Measurements from ENCODE around the gene AMMECR1.
"Not testable (repeated sequence)": the region's sequence is repeated elsewhere in the genome, so short reads cannot be mapped to it uniquely, and the experiment has no call there.

AMMECR1 gene

DNA sequence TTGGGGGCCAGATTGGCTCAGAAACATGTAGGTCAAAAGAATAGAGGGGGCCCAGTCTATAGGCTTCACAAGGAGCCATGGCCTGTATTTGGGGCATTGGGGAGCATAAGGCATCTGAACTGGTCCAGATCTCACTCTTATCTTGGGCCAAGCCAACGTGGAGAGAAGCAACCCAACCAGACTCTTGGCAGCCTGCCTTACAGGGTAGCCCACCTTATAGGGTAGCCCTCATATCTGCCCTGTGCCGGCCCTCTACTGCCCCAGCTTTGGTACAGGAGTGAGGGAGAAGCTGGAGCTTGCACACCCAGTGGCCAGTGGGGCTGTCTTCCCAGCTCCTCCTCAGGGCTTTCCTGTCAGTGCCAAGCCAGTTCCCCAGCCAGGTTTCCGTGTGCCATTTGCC is 142.2 kb downstream of the AMMECR1 start:
- peak in 1 of 10 donors; percentile 65 for DNase-seq
- intact Hi-C loops (cut with DNase I): no loop called here

GRCh38 chrX:110175146-110175545 is 142.7 kb downstream of the AMMECR1 start:
- no peak for DNase-seq
- intact Hi-C loops (cut with DNase I): no loop called here

GRCh38 chrX:110173192-110174175 is 144.4 kb downstream of the AMMECR1 start:
- no peak for DNase-seq
- intact Hi-C loops (cut with DNase I): no loop called here

DNA sequence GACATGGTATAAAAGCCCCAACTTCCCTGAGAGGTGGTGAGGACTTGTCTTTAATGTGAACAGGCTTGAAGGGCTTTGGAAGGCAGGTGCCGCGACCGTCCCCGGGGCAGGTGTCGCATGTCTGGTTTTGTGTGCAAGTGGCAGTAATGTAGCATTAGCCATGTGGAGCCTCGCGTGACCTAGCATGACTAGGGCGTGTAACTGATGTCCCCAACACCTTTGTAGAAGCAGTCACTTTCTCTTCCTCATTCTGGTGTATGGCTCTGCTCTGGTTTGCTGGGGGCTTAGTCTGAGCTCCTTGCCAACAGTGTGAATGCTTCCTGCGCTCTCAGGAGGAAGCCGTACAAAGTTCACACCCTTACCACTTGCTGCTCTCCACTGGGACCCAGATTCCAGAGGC is 145.7 kb downstream of the AMMECR1 start:
- no peak for DNase-seq
- intact Hi-C loops (cut with DNase I): no loop called here

- intact Hi-C loops (cut with DNase I): no loop called here
- no peak for DNase-seq
Measured at GRCh38 chrX:110171442-110171841, 146.4 kb downstream of the AMMECR1 start.

GRCh38 chrX:110170029-110170428 is 147.9 kb downstream of the AMMECR1 start:
- no peak for DNase-seq
- intact Hi-C loops (cut with DNase I): no loop called here

- intact Hi-C loops (cut with DNase I): loop anchor here (10.0 kb wide), 1 partner anchor 146 kb away; the partner anchor contains the start of gene AMMECR1
- DNase-seq: no peak
Measured at GRCh38 chrX:110168585-110168984, 149.3 kb downstream of the AMMECR1 start.

DNA sequence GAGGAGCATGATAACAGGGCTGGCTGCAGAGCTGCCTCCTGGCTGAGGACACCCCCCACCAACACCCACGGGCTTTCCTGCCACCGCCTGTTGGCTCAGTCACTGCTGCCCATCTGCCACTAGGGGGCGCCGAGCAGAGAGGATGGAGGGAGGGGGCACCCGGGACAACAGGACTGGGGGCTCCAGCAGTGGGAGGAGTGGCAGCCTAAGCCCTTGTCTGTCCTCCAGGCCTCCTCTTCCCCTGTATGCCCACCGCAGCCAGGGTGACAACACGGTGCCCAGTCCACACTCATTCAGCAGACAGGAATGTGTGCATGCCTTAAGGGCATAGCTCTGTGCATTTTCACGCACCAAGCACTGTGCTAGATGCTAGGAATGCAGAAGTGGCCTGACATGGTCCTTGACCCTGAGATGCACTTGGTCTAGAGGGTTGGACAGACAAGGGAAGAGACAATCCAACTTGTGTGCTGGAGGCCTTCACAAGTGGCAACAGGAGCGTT is 149.9 kb downstream of the AMMECR1 start:
- intact Hi-C loops (cut with DNase I): loop anchor here (10.0 kb wide), 1 partner anchor 147 kb away; the partner anchor contains the start of gene AMMECR1
- peak in 7 of 10 donors; percentile 32 to 90 (median 39) for DNase-seq

DNA sequence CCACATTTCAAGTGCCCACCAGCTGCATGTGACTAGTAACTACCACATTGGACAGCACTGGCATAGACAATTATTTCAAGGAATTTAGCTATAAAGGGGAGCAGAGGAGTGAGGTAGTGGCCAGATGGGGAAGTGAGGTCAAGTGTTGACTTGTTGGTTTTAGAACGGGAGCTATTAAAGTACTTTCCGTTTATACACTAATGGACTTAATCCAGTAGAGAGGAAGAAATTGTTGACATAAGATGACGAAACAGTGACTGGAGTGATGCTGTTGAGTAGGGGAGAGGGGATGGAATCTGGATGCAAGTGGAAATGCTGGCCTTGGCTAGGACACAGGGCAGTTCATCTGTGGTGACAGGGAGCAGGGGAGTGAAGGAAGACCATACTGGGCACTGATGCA is 154.4 kb downstream of the AMMECR1 start:
- intact Hi-C loops (cut with DNase I): loop anchor here (5.0 to 10.0 kb wide), 2 partner anchors 151 to 684 kb away; partner anchors contain the start of gene AMMECR1
- DNase-seq: no peak

DNA sequence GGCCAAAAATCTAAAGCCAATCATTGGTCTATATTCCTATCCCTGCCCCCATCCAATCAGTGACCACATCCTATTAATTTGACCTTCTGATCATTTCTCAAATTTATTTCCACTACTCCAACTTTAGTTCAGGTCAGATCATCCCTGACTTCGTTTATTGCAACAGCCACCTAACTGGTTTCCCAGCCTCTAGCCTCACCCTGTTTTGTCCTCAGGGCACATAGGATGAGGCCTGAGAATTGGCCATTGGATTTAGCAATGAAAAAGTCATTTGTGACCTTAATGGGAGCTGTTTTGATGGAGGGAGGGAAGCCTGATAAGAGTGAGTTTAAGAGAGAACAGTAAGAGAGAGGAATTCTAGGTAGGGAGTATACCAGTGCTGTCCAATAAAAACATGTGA is 155.0 kb downstream of the AMMECR1 start:
- no peak for DNase-seq
- intact Hi-C loops (cut with DNase I): loop anchor here (5.0 to 10.0 kb wide), 2 partner anchors 152 to 684 kb away; partner anchors contain the start of gene AMMECR1

GRCh38 chrX:110162131-110162530 is 155.8 kb downstream of the AMMECR1 start:
- no peak for DNase-seq
- intact Hi-C loops (cut with DNase I): loop anchor here (5.0 to 10.0 kb wide), 2 partner anchors 153 to 685 kb away; partner anchors contain the start of gene AMMECR1

DNA sequence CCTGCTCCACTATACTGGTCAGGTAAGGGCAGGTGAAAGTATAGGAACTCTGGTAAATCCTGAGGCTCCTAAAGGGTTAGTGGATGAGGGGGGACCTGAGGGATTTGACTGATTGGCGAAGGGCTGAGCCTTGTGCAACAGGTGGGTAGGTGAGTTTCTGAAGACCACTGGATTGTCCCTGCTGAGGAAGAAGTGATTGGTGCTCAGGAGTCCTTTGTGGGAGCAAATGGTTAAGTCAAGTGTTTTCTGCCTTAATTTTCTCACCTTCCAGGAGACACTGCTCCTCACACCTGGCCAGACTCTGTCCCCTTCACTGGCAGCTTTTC is 156.6 kb downstream of the AMMECR1 start:
- intact Hi-C loops (cut with DNase I): loop anchor here (5.0 to 10.0 kb wide), 2 partner anchors 153 to 686 kb away; partner anchors contain the start of gene AMMECR1
- no peak for DNase-seq

GRCh38 chrX:110159865-110160264 is 158.0 kb downstream of the AMMECR1 start:
- intact Hi-C loops (cut with DNase I): loop anchor here (1.0 to 10.0 kb wide), 3 partner anchors 155 to 687 kb away; partner anchors contain the start of gene AMMECR1
- DNase-seq: no peak

- intact Hi-C loops (cut with DNase I): no loop called here
- DNase-seq: no peak
Measured at GRCh38 chrX:110159235-110159634, 158.7 kb downstream of the AMMECR1 start.

GRCh38 chrX:110157444-110157843 is 160.4 kb downstream of the AMMECR1 start:
- intact Hi-C loops (cut with DNase I): no loop called here
- no peak for DNase-seq

GRCh38 chrX:110156167-110156754 is 161.6 kb downstream of the AMMECR1 start:
- intact Hi-C loops (cut with DNase I): no loop called here
- no peak for DNase-seq

DNA sequence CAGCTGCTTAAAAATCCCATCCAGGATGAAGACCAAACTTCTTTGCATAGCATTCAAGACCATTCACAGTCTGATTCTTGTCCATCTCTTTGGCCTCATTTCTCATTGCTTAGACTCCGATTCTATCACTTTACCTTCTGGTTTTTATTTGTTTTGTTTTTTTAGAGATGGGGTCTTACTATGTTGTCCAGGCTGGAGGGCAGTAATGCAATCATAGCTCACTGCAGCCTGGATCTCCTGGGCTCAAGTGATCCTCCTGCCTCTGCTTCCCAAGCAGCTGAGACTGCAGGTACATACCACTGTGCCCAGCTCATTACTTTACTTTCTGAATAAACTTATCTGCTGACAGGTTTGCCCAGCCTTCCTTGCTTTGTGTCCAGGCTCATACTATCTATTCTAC is 162.1 kb downstream of the AMMECR1 start:
- no peak for DNase-seq
- intact Hi-C loops (cut with DNase I): no loop called here

DNA sequence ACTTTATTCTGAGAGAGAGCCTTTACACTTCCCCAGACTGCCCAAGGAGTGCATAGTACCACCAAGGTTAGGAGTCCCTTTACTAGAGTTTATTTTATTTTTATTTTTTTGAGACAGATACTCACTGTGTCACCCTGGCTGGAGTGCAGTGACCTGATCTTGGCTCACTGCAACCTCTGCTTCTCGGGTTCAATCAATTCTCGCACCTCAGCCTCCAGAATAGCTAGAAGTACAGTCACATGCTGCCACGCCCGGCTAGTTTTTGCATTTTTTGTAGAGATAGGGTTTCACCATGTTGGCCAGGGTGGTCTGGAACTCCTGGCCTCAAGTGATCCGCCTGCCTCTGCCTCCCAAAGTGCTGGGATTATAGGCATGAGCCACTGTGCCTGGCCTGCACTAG is 163.6 kb downstream of the AMMECR1 start:
- DNase-seq; intact Hi-C loops (cut with DNase I): not testable (repeated sequence)

DNA sequence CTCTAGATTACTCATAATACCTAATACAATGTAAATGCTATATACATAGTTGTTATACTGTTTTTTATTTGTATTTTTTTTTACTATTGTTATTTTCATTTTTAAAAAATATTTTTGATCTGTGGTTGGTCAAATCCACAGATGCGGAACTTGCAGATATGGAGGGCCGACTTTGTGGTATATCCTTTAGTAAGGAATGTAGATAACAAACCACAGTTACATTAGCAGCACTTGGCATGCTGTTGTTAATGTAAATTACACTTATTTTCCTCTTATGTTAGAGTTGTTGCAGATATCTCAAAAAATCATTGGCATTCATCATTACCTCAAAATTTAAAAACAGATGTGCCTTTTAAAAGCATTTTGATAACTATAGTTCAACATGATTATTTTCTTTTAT is 164.0 kb downstream of the AMMECR1 start:
- DNase-seq: no peak
- intact Hi-C loops (cut with DNase I): no loop called here

GRCh38 chrX:110153244-110153643 is 164.6 kb downstream of the AMMECR1 start:
- intact Hi-C loops (cut with DNase I): no loop called here
- DNase-seq: no peak

GRCh38 chrX:110146521-110146920 is 171.4 kb downstream of the AMMECR1 start:
- intact Hi-C loops (cut with DNase I): loop anchor here (5.0 kb wide), 1 partner anchor 234 kb away; no protein-coding TSS in a partner anchor
- DNase-seq: peak in 1 of 10 donors; percentile 15

Measured in posterior cingulate gyrus (tissue), 11 donors.